ENCODE data around the gene CD300H. TPM values are rescaled to one million over a fixed set of nuclear protein-coding genes. Genes with fewer than 3 reads are reported as not detected.

CD300H gene
- total RNA-seq, 5 donors from 2014 or later (not counting 1 experiment from before 2014, with no cell fraction given): not detected

- CTCF ChIA-PET: no interaction called here
- POLR2A ChIA-PET: no interaction called here
- no peaks in the 10 kb centered on the region for H3K36me3 ChIP-seq (ENCODE audit: control insufficient read depth in 2 of 2, extremely low read depth in 1 of 2, insufficient read depth in 1 of 2, low read length in 1 of 2)
- H3K27me3 Mint-ChIP-seq: peaks cover 21 to 26% of the 10 kb centered on the region in 2 donors
- WGBS (ENCODE audit: insufficient coverage): 97% methylated on average over 8 of the region's 10 CpGs
- no peaks in the 10 kb centered on the region for H3K9me3 ChIP-seq
- H3K27ac ChIP-seq (ENCODE audit: low read length): no peak overlapping the region
- peak overlapping the region; percentile 41 to 64 for H3K27ac Mint-ChIP-seq
- DNase-seq (peak in 4 of 35 experiments; percentile 13 to 38 (median 24)), ATAC-seq (replicated peaks in 1 of 4) (peak in 2 of 4 experiments; percentile 14 to 53)
- H3K9me3 Mint-ChIP-seq: peaks cover 11 to 21% (median 20%) of the 10 kb centered on the region in 3 donors
- H3K4me1 ChIP-seq (ENCODE audit: control insufficient read depth in 1 of 2, extremely low read depth in 1 of 2, insufficient read depth in 2 of 2, low read length in 2 of 2): no peaks in the 10 kb centered on the region
- no peak overlapping the region for H3K4me3 ChIP-seq (ENCODE audit: control insufficient read depth in 1 of 2, extremely low read depth in 1 of 2, low read length in 1 of 2)
- peaks cover 0 to 9% (median 7%) of the 10 kb centered on the region in 3 donors for H3K4me1 Mint-ChIP-seq
- H3K27me3 ChIP-seq (replicated peaks in 1 of 2; ENCODE audit: control insufficient read depth in 2 of 2, extremely low read depth in 1 of 2, insufficient read depth in 2 of 2, low read length in 1 of 2): peaks cover 0 to 16% of the 10 kb centered on the region in 2 experiments
- peak overlapping the region in 1 of 3 donors; percentile 54 for H3K4me3 Mint-ChIP-seq
- no peaks in the 10 kb centered on the region for H3K36me3 Mint-ChIP-seq
Observed at GRCh38 chr17:74514632-74515334, 52.5 kb downstream of the CD300H start.

- CTCF ChIA-PET: no interaction called here
- ATAC-seq (replicated peaks in 1 of 4) (peak in 2 of 4 experiments; percentile 37 to 74), DNase-seq (peak in 26 of 35 experiments; percentile 17 to 72 (median 38))
- Histone ChIP-seq H3K36me3 (ENCODE audit: control insufficient read depth in 2 of 2, extremely low read depth in 1 of 2, insufficient read depth in 1 of 2, low read length in 1 of 2) (no peaks in the 10 kb centered on the region), H3K9me3 (no peaks in the 10 kb centered on the region), H3K27ac (ENCODE audit: low read length) (no peak overlapping the region), H3K4me1 (ENCODE audit: control insufficient read depth in 1 of 2, extremely low read depth in 1 of 2, insufficient read depth in 2 of 2, low read length in 2 of 2) (no peaks in the 10 kb centered on the region), H3K4me3 (ENCODE audit: control insufficient read depth in 1 of 2, extremely low read depth in 1 of 2, low read length in 1 of 2) (no peak overlapping the region), H3K27me3 (replicated peaks in 1 of 2; ENCODE audit: control insufficient read depth in 2 of 2, extremely low read depth in 1 of 2, insufficient read depth in 2 of 2, low read length in 1 of 2) (peaks cover 0 to 16% of the 10 kb centered on the region in 2 experiments)
- Mint-ChIP-seq H3K9me3 (peaks cover 11 to 21% (median 20%) of the 10 kb centered on the region in 3 donors), H3K4me3 (peak overlapping the region in 2 of 3 donors; percentile 46 to 54), H3K4me1 (peaks cover 0 to 9% (median 7%) of the 10 kb centered on the region in 3 donors), H3K27ac (peak overlapping the region; percentile 41 to 64), H3K27me3 (peaks cover 21 to 24% of the 10 kb centered on the region in 2 donors), H3K36me3 (no peaks in the 10 kb centered on the region)
- 88% methylated on average over 3 of the region's 3 CpGs for WGBS (ENCODE audit: insufficient coverage)
- POLR2A ChIA-PET: no interaction called here
Observed at GRCh38 chr17:74513987-74514631, 53.2 kb downstream of the CD300H start.

DNA sequence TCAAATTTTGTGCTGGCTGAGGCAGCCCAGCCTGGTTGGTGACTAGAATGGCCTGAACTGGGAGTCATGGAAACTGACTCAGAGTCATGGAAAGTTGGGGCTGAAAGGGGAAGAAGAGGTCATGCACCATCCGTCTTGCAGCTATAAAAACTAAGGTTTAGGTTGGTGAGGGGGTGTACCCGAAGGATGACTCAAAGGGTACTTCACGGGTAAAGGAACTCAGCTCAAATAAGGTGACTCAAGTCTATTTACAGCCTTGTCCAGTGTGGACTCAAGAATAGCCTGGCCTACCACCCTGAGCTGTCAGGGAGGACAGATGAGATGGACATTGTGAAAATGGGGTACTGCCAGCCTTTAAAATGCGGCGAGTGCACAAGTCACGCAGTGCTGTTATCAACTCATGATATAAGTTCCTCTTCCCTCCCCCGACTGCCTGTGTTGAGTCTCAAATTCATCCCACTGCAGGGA, 54.7 kb downstream of the CD300H start:
- Histone ChIP-seq H3K27me3 (replicated peaks in 1 of 2; ENCODE audit: control insufficient read depth in 2 of 2, extremely low read depth in 1 of 2, insufficient read depth in 2 of 2, low read length in 1 of 2) (peaks cover 0 to 16% of the 10 kb centered on the region in 2 experiments), H3K4me1 (ENCODE audit: control insufficient read depth in 1 of 2, extremely low read depth in 1 of 2, insufficient read depth in 2 of 2, low read length in 2 of 2) (no peaks in the 10 kb centered on the region), H3K27ac (ENCODE audit: low read length) (no peak overlapping the region), H3K9me3 (no peaks in the 10 kb centered on the region), H3K4me3 (ENCODE audit: control insufficient read depth in 1 of 2, extremely low read depth in 1 of 2, low read length in 1 of 2) (no peak overlapping the region), H3K36me3 (ENCODE audit: control insufficient read depth in 2 of 2, extremely low read depth in 1 of 2, insufficient read depth in 1 of 2, low read length in 1 of 2) (no peaks in the 10 kb centered on the region)
- Mint-ChIP-seq H3K36me3 (no peaks in the 10 kb centered on the region), H3K9me3 (peaks cover 11% of the 10 kb centered on the region in 3 donors), H3K27ac (no peak overlapping the region), H3K4me3 (no peak overlapping the region), H3K4me1 (peaks cover 0 to 9% (median 7%) of the 10 kb centered on the region in 3 donors), H3K27me3 (peaks cover 14 to 25% of the 10 kb centered on the region in 2 donors)
- POLR2A ChIA-PET: no interaction called here
- CTCF ChIA-PET: no interaction called here
- WGBS (ENCODE audit: insufficient coverage): 38% methylated on average over 2 of the region's 7 CpGs
- ATAC-seq (replicated peaks in 1 of 4) (no peak), DNase-seq (peak in 1 of 35 experiments; percentile 18)

- peaks cover 0 to 16% of the 10 kb centered on the region in 2 experiments for H3K27me3 ChIP-seq (replicated peaks in 1 of 2; ENCODE audit: control insufficient read depth in 2 of 2, extremely low read depth in 1 of 2, insufficient read depth in 2 of 2, low read length in 1 of 2)
- Mint-ChIP-seq H3K27me3 (peaks cover 11 to 24% of the 10 kb centered on the region in 2 donors), H3K4me3 (no peak overlapping the region), H3K36me3 (no peaks in the 10 kb centered on the region), H3K4me1 (peaks cover 0 to 9% (median 7%) of the 10 kb centered on the region in 3 donors), H3K9me3 (peaks cover 11% of the 10 kb centered on the region in 3 donors), H3K27ac (no peak overlapping the region)
- DNase-seq: no peak
- H3K36me3 ChIP-seq (ENCODE audit: control insufficient read depth in 2 of 2, extremely low read depth in 1 of 2, insufficient read depth in 1 of 2, low read length in 1 of 2): no peaks in the 10 kb centered on the region
- POLR2A ChIA-PET: no interaction called here
- H3K27ac ChIP-seq (ENCODE audit: low read length): no peak overlapping the region
- no peak for ATAC-seq (replicated peaks in 1 of 4)
- no peak overlapping the region for H3K4me3 ChIP-seq (ENCODE audit: control insufficient read depth in 1 of 2, extremely low read depth in 1 of 2, low read length in 1 of 2)
- H3K9me3 ChIP-seq: no peaks in the 10 kb centered on the region
- H3K4me1 ChIP-seq (ENCODE audit: control insufficient read depth in 1 of 2, extremely low read depth in 1 of 2, insufficient read depth in 2 of 2, low read length in 2 of 2): no peaks in the 10 kb centered on the region
- CTCF ChIA-PET: no interaction called here
- 83% methylated on average over 2 of the region's 2 CpGs for WGBS (ENCODE audit: insufficient coverage)
Observed at GRCh38 chr17:74512036-74512435, 55.3 kb downstream of the CD300H start.

Other genes with a start within 250 kb of the CD300H start
- 1 to 10 TPM in 1 of 5 donors, under 1 TPM in 4; 0.20 to 2.0 (median 0.53) TPM for gene KIF19, start 241.3 kb downstream of the CD300H start, total RNA-seq
- under 1 TPM in 1 of 5 donors, not detected in 4; 0.26 TPM for gene BTBD17, start 205.6 kb downstream of the CD300H start, total RNA-seq
- not detected for gene GPR142, start 200.0 kb downstream of the CD300H start, total RNA-seq
- gene GPRC5C, start 135.4 kb downstream of the CD300H start, total RNA-seq: 1 to 10 TPM in 1 of 5 donors, under 1 TPM in 2, not detected in 2; 0.46 to 1.5 (median 0.55) TPM
- 10 to 100 TPM in 4 of 5 donors, 1 to 10 TPM in 1; 9.2 to 18.8 (median 12.5) TPM for gene CD300A, start 100.9 kb downstream of the CD300H start, total RNA-seq
- gene CD300LB, start 36.0 kb downstream of the CD300H start, total RNA-seq: not detected
- under 1 TPM in 1 of 5 donors, not detected in 4; 0.18 TPM for gene CD300C, start 21.4 kb downstream of the CD300H start, total RNA-seq
- under 1 TPM in 1 of 5 donors, not detected in 4; 0.47 TPM for gene CD300LD, start 24.8 kb upstream of the CD300H start, total RNA-seq
- gene CD300E, start 56.2 kb upstream of the CD300H start, total RNA-seq: under 1 TPM in 1 of 5 donors, not detected in 4; 0.38 TPM
- under 1 TPM in 1 of 5 donors, not detected in 4; 0.25 TPM for gene CD300LF, start 145.4 kb upstream of the CD300H start, total RNA-seq
- gene RAB37, start 169.7 kb upstream of the CD300H start, total RNA-seq: 10 to 100 TPM; 31.2 to 73.4 (median 40.7) TPM
- 100 to 1,000 TPM; 104 to 260 (median 223) TPM for gene NHERF1, start 181.1 kb upstream of the CD300H start, total RNA-seq
- 10 to 100 TPM; 37.2 to 74.4 (median 71.9) TPM for gene NAT9, start 208.8 kb upstream of the CD300H start, total RNA-seq